ENCODE data around the gene GET4.

The GET4 gene, protein sequence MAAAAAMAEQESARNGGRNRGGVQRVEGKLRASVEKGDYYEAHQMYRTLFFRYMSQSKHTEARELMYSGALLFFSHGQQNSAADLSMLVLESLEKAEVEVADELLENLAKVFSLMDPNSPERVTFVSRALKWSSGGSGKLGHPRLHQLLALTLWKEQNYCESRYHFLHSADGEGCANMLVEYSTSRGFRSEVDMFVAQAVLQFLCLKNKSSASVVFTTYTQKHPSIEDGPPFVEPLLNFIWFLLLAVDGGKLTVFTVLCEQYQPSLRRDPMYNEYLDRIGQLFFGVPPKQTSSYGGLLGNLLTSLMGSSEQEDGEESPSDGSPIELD

DNA sequence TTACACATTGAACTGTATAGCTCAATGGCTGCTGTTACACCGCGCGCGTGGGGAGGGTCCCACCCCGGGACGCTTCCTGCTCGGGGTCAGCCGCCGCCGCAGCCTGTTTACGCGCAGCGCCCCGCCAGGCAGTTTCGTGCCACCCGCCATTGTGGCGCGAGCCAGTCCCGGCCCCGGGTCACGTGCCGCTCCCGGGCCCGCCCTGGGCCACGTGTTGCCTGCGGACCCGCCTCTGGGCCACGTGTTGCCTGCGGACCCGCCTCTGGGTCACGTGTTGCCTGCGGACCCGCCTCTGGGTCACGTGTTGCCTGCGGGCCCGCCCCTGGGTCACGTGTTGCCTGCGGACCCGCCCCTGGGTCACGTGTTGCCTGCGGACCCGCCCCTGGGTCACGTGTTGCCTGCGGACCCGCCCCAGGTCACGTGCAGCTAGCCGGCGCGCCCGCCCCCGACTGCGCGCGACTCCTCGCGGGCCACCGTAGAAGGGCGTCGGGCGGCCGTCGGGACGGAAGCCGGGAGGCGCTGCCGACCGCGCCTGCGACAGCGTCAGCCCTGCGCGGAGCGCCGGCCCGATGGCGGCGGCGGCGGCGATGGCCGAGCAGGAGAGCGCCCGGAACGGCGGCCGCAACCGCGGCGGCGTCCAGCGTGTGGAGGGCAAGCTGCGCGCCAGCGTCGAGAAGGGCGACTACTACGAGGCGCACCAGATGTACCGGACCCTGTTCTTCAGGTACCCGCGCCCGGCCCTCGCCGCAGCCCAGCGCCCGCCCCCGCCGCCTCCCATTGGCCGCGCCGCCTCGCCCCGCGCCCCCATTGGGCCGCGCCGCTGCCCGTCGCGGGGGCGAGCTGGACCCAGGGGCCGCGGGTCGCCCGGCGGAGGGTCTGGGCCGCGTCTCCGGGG is at the start of gene GET4:
Gene GET4 (plus strand): TSS at position 478 of the 895 bp plus-strand sequence. CDS start 92 bp downstream, at position 570.
- peak; percentile 98 for DNase-seq

GRCh38 chr7:828793-829561 is 47.4 kb upstream of the GET4 start:
- no peak for DNase-seq

GRCh38 chr7:830069-830468 is 46.3 kb upstream of the GET4 start:
- DNase-seq = no peak

- DNase-seq = no peak
Measured at GRCh38 chr7:831596-832166, 44.7 kb upstream of the GET4 start.

DNA sequence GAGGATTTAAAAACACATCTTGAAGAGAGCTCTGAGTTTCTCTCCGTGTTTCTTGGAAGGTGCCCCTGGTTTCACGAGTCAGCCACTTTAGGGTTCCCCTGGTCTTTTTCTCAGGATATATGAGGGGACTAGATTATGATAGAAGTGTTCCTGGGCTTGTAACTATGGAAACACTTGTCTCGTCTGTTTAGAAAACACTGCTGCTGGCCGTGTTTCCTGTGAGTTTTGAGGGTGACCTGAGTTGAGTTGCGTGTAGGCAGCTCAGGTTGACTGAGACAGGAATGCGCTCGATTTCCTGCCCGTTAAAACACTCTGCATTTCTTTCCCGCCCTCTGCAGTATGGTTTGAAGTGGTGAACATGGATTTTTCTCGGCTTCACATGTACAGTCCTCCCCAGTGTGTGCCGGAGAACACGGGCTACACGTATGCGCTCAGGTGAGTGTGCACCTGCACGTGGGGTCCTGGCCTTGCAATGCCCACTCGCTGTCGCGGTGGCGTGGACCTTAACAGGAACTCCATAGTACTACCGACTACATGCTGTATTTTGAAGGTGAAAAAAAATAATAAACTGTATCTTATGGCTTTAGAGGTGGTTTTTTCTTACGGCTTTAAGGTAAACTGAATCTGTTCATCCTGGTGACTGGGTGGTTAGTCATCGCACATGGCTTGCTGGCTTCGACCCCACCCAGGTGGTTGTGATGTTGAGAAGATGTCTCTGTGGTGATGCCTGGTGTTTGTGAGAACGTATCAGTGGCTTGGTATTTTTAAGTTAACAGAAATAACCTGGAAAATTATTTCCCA is 44.0 kb upstream of the GET4 start, which contains the start of gene SUN1:
Gene SUN1 (plus strand): TSS at position 310 of the 801 bp plus-strand sequence. CDS start 49 bp downstream, at position 359.
- DNase-seq = peak; percentile 67

GRCh38 chr7:832968-833424 is 43.4 kb upstream of the GET4 start:
- DNase-seq = no peak

- DNase-seq = no peak
Measured at GRCh38 chr7:833601-834258, 42.6 kb upstream of the GET4 start.

- DNase-seq = no peak
Measured at GRCh38 chr7:834277-834676, 42.1 kb upstream of the GET4 start.

GRCh38 chr7:835021-835420 is 41.3 kb upstream of the GET4 start:
- DNase-seq = no peak

- DNase-seq = no peak
Measured at GRCh38 chr7:835485-836401, 40.6 kb upstream of the GET4 start.

GRCh38 chr7:836429-836828 is 39.9 kb upstream of the GET4 start:
- DNase-seq = no peak

DNA sequence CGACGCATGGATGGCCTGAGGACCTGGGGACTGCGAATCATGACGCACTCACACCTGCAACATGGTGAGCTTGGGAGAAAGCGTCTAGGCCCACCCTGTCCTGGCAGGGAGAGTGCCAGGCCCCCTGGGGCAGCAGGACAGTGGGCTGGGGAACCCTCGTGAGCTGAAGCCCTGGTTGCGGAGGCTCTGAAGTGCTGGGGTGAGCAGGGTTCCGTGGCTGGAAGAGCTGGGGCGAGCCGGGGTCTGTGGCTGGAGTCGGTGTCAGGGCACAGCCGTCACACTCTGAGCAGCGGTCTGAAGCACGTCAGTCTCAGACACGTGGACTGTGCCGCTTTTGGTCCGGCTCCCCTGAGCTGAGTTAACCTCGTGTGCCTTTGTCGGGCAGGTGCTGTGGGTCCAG is 39.4 kb upstream of the GET4 start:
- DNase-seq = no peak

DNA sequence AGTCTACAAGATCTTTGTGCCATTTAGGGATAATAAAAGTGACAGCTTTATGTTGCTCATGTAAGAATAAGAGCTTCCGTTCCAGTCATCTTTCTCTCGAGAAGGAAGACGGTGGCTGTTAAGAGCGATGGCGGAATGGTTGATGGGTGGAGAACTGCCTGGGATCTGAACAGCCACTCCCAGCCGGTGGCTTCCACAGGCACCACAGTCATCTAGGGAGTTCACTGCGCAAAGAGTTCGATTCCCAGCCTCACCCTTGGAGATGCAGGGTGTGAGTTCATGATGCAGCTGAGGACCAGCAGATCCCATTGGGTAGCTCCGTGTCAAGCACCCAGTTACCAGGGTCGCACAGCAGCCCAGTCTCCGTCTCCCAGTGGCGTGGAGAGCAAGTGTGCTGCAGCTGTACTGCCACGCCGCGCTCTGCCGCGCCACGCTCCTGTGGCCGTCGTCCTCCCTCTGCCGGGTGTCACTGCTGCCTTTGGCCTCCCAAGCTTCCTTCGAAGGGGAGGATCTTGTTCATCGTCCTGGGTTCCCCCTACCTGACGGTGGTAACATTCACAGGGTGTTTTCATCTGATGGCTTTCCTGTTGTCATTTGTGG is 36.3 kb upstream of the GET4 start:
- DNase-seq = no peak

DNA sequence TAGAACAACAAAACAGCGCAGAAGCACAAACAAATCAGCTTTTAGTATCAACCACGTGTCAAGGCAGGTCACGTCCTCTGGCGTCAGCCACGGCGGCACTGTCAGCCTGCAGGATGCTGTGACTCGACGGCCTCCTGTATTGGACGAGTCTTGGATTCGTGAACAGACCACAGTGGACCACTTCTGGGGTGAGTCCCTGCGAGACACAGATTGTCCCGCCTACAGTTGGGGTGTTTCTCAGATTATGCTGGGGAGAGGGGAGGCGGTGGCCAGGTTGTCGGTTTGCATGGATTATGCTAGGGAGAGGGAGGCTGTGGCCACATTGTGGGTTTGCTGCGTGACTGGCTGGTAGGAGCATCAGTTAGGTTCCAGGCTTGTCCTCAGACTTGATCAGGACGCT is 34.4 kb upstream of the GET4 start:
- no peak for DNase-seq

GRCh38 chr7:842431-843031 is 33.8 kb upstream of the GET4 start:
- no peak for DNase-seq

DNA sequence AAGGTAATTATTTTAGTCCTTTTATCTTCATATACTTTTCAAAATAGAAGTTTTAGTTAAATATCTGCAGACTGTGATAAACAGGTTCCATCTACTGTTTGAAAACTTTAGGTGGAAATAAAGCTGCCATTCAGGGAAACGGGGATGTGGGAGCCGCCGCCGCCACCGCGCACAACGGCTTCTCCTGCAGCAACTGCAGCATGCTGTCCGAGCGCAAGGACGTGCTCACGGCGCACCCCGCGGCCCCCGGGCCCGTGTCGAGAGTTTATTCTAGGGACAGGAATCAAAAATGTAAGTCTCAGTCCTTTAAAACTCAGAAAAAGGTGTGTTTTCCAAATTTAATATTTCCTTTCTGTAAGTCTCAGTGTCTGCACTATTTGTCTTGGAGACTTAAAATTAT is 33.1 kb upstream of the GET4 start:
- no peak for DNase-seq

- DNase-seq = no peak
Measured at GRCh38 chr7:844043-844442, 32.3 kb upstream of the GET4 start.

GRCh38 chr7:844514-844913 is 31.8 kb upstream of the GET4 start:
- DNase-seq = no peak

DNA sequence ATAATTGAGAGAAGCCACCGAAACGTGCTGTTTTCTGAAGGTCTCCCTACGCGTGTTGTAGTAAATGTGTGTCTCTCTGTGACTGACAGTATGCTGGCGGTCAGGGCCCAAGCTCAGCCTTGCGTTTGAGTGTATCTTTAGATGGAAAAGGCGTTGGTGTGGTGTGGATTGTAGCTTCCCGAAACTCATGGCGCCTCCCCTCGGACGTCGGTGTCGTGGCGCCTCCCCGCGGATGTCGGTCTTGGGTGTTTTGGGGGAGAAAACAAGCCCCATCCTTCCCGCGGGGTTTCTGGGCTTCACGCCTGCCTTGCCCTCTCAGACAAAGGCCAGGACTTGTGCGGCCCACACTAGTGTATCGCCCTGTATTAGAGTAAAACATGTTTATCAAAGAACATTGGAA is 31.3 kb upstream of the GET4 start:
- DNase-seq = no peak
